ENCODE data around the gene ZRANB2.

Gene ZRANB2

GRCh38 chr1:71068325-71069240 lies 12.3 kb downstream of the ZRANB2 start:
- no peak for DNase-seq

GRCh38 chr1:71054791-71055190 lies 26.0 kb downstream of the ZRANB2 start:
- no peak for DNase-seq

GRCh38 chr1:71054281-71054731 lies 26.5 kb downstream of the ZRANB2 start:
- no peak for DNase-seq

GRCh38 chr1:71053758-71054157 lies 27.1 kb downstream of the ZRANB2 start:
- no peak for DNase-seq

- no peak for DNase-seq
Measured at GRCh38 chr1:71053146-71053545, 27.7 kb downstream of the ZRANB2 start.

- peak; percentile 77 for DNase-seq
Measured at GRCh38 chr1:71049951-71050598, 30.8 kb downstream of the ZRANB2 start.

GRCh38 chr1:71047635-71048607 lies 32.9 kb downstream of the ZRANB2 start, which contains the start of gene PTGER3:
TSS of gene PTGER3 (minus strand) at chr1:71047816. CDS start at chr1:71047577, 239 bp downstream.
- DNase-seq: peak; percentile 9

- no peak for DNase-seq
Measured at GRCh38 chr1:71046891-71047634, 33.8 kb downstream of the ZRANB2 start.

- DNase-seq: no peak
Measured at GRCh38 chr1:71045463-71046028, 35.3 kb downstream of the ZRANB2 start.

GRCh38 chr1:71044833-71045232 lies 36.0 kb downstream of the ZRANB2 start:
- no peak for DNase-seq

GRCh38 chr1:71043065-71043464 lies 37.8 kb downstream of the ZRANB2 start:
- no peak for DNase-seq

GRCh38 chr1:71041806-71042205 lies 39.0 kb downstream of the ZRANB2 start:
- no peak for DNase-seq

GRCh38 chr1:71039661-71040262 lies 41.1 kb downstream of the ZRANB2 start:
- DNase-seq: no peak

- DNase-seq: no peak
Measured at GRCh38 chr1:71038942-71039341, 41.9 kb downstream of the ZRANB2 start.

- no peak for DNase-seq
Measured at GRCh38 chr1:71037829-71038620, 42.8 kb downstream of the ZRANB2 start.

GRCh38 chr1:71037066-71037465 lies 43.8 kb downstream of the ZRANB2 start:
- no peak for DNase-seq

GRCh38 chr1:71033136-71033535 lies 47.7 kb downstream of the ZRANB2 start:
- DNase-seq: no peak

GRCh38 chr1:71031426-71031825 lies 49.4 kb downstream of the ZRANB2 start:
- DNase-seq: no peak

- no peak for DNase-seq
Measured at GRCh38 chr1:71030026-71030425, 50.8 kb downstream of the ZRANB2 start.

- no peak for DNase-seq
Measured at GRCh38 chr1:71028981-71029380, 51.9 kb downstream of the ZRANB2 start.

Measured in NCI-H1694 treated with DMSO at 0.1 percent for 48 hours (cell line).